Astrocyte (in vitro differentiated cells and primary cell): Measurements from ENCODE around the gene LETMD1.

Experiments
- CTCF ChIP-seq: IDR thresholded peaks from 2 replicates; pipeline ENCODE4 v1.5.1; 2011; ENCODE audit warnings: low read depth, mild to moderate bottlenecking, inconsistent platforms, low read length, moderate library complexity; ENCODE audit not compliant: insufficient read depth
- EZH2 ChIP-seq: IDR thresholded peaks from 2 replicates; pipeline ENCODE4 v1.6.1; 2012; ENCODE audit warnings: mild to moderate bottlenecking, low read length, inconsistent platforms; ENCODE audit not compliant: insufficient read depth

GRCh38 chr12:51017452-51017851 lies 30.7 kb upstream of the LETMD1 start:
- TF ChIP-seq CTCF (no peak), EZH2 (no peak)
